ENCODE measurements around the gene SLC27A2. TPM values are rescaled to one million over a fixed set of nuclear protein-coding genes. Genes with fewer than 3 reads are reported as not detected.

SLC27A2 gene
- total RNA-seq, 1 experiment from 2014 or later = 8.1 TPM

DNA sequence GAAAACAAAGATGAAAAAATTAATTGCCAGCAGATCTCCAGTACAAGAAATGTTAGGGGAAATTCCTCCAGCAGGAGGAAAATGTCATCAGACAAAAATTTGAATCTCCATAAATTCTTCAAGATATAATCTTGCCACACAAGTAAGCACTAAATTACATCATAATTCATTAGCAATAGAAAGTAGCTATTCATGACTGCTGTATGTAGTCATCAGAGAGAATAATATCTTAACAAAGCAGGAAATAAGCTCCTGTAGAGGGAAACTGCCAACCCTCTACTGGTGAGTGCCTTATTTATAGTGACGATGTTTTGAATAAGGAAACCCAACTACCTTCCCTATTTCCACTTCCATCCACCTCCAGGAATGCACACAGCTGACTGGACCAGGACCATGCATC lies 15.8 kb upstream of the SLC27A2 start:
- Histone ChIP-seq H3K27me3 (ENCODE audit: low read length) (no peaks in the 10 kb centered on the region), H3K9me3 (ENCODE audit: low read length) (no peaks in the 10 kb centered on the region), H3K79me2 (ENCODE audit: low read length) (no peaks in the 10 kb centered on the region), H3K9me2 (replicated peaks; ENCODE audit: low read length) (no peaks in the 10 kb centered on the region), H3K27ac (ENCODE audit: low read length) (no peak overlapping the region), H3F3A (ENCODE audit: low read length, unreplicated experiment) (no peaks in the 10 kb centered on the region), H3K4me2 (ENCODE audit: low read length) (no peak overlapping the region), H3K9ac (ENCODE audit: low read length) (no peak overlapping the region), H2AFZ (ENCODE audit: low read length) (no peak overlapping the region), H4K20me1 (ENCODE audit: low read length) (no peaks in the 10 kb centered on the region), H3K4me1 (ENCODE audit: insufficient read depth, low read length) (no peaks in the 10 kb centered on the region; the same call in 1 of the 2 replicates), H3K36me3 (ENCODE audit: low read depth, low read length) (no peaks in the 10 kb centered on the region), H3K4me3 (ENCODE audit: low read length) (no peak overlapping the region)
- intact Hi-C loops (cut with micrococcal nuclease) = no loop called here
- ATAC-seq (no peak), DNase-seq (no peak)
- BruUV-seq (replicated peaks) = no TSS peak
- POLR2A ChIA-PET (ENCODE audit: unreplicated experiment) = no interaction called here
- CTCF ChIA-PET = no interaction called here
- no peak for TF ChIP-seq EZH2phosphoT487 (IDR thresholded peaks at IDR 0.05; ENCODE audit: borderline replicate concordance, low read length)
- TF ChIP-seq EZH2 (IDR thresholded peaks at IDR 0.05; ENCODE audit: low read length, unreplicated experiment) = no peak
- TF ChIP-seq, protein P1, sequence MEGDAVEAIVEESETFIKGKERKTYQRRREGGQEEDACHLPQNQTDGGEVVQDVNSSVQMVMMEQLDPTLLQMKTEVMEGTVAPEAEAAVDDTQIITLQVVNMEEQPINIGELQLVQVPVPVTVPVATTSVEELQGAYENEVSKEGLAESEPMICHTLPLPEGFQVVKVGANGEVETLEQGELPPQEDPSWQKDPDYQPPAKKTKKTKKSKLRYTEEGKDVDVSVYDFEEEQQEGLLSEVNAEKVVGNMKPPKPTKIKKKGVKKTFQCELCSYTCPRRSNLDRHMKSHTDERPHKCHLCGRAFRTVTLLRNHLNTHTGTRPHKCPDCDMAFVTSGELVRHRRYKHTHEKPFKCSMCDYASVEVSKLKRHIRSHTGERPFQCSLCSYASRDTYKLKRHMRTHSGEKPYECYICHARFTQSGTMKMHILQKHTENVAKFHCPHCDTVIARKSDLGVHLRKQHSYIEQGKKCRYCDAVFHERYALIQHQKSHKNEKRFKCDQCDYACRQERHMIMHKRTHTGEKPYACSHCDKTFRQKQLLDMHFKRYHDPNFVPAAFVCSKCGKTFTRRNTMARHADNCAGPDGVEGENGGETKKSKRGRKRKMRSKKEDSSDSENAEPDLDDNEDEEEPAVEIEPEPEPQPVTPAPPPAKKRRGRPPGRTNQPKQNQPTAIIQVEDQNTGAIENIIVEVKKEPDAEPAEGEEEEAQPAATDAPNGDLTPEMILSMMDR (conservative IDR thresholded peaks at IDR 0.05; ENCODE audit: low read depth, low read length) = no peak

DNA sequence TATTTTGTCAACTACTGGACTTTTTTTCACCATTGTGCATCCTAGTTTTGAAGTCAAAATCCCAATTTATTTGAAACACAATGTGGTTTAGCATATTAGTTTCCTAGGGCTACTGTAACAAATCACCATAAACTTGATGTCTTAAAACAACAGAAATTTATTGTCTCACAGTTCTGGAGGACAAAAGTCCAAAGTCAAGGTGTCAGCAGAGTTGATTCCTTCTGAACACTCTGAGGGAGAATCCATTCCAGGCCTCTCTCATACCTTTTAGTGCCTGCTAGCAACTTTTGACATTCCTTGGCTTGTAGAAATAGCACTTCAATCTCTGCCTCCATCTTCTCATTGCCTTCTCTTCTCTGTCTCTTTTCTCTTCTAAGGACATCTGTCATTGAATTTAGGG lies 14.9 kb upstream of the SLC27A2 start:
- H3F3A ChIP-seq (ENCODE audit: low read length, unreplicated experiment) = no peaks in the 10 kb centered on the region
- no peaks in the 10 kb centered on the region for H4K20me1 ChIP-seq (ENCODE audit: low read length)
- ChIA-PET POLR2A (ENCODE audit: unreplicated experiment) (no interaction called here), CTCF (no interaction called here)
- no peak overlapping the region for H3K27ac ChIP-seq (ENCODE audit: low read length)
- H3K4me2 ChIP-seq (ENCODE audit: low read length) = no peak overlapping the region
- no peaks in the 10 kb centered on the region; the same call in 1 of the 2 replicates for H3K4me1 ChIP-seq (ENCODE audit: insufficient read depth, low read length)
- no peak overlapping the region for H3K9ac ChIP-seq (ENCODE audit: low read length)
- TF ChIP-seq EZH2 (IDR thresholded peaks at IDR 0.05; ENCODE audit: low read length, unreplicated experiment) (no peak), EZH2phosphoT487 (IDR thresholded peaks at IDR 0.05; ENCODE audit: borderline replicate concordance, low read length) (no peak)
- TF ChIP-seq, protein P1 (conservative IDR thresholded peaks at IDR 0.05; ENCODE audit: low read depth, low read length) = no peak
- no peak for DNase-seq
- H2AFZ ChIP-seq (ENCODE audit: low read length) = no peak overlapping the region
- no peaks in the 10 kb centered on the region for H3K79me2 ChIP-seq (ENCODE audit: low read length)
- no peaks in the 10 kb centered on the region for H3K9me2 ChIP-seq (replicated peaks; ENCODE audit: low read length)
- no peak overlapping the region for H3K4me3 ChIP-seq (ENCODE audit: low read length)
- no peaks in the 10 kb centered on the region for H3K36me3 ChIP-seq (ENCODE audit: low read depth, low read length)
- intact Hi-C loops (cut with micrococcal nuclease) = no loop called here
- BruUV-seq (replicated peaks) = no TSS peak
- H3K27me3 ChIP-seq (ENCODE audit: low read length) = no peaks in the 10 kb centered on the region
- ATAC-seq = no peak
- H3K9me3 ChIP-seq (ENCODE audit: low read length) = no peaks in the 10 kb centered on the region

DNA sequence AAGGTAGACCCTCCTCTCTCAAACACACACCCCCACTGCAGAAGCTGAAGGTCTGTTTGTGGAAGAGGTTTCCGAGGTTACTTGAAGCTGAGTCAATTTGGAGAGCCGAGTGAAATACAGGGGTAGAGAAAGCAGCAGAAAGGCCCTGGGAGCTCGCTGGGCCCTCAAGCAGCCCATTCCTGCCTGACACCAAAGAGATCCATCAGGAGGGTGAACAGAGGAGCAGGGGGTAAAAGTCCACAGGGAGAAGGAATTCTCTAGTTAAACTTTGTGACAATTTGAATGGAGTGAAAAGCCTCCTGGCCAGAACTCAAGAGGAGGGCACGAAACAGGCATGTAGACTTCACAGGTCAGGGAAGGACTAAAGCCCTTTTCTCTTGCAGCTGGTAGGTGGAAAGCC lies 13.6 kb upstream of the SLC27A2 start:
- POLR2A ChIA-PET (ENCODE audit: unreplicated experiment) = no interaction called here
- Histone ChIP-seq H3K36me3 (ENCODE audit: low read depth, low read length) (no peaks in the 10 kb centered on the region), H3K79me2 (ENCODE audit: low read length) (no peaks in the 10 kb centered on the region), H3K27ac (ENCODE audit: low read length) (no peak overlapping the region), H3F3A (ENCODE audit: low read length, unreplicated experiment) (no peaks in the 10 kb centered on the region), H3K27me3 (ENCODE audit: low read length) (no peaks in the 10 kb centered on the region), H3K9ac (ENCODE audit: low read length) (no peak overlapping the region), H3K9me2 (replicated peaks; ENCODE audit: low read length) (no peaks in the 10 kb centered on the region), H3K4me2 (ENCODE audit: low read length) (no peak overlapping the region), H2AFZ (ENCODE audit: low read length) (no peak overlapping the region), H4K20me1 (ENCODE audit: low read length) (no peaks in the 10 kb centered on the region), H3K4me1 (ENCODE audit: insufficient read depth, low read length) (no peaks in the 10 kb centered on the region; the same call in 1 of the 2 replicates), H3K4me3 (ENCODE audit: low read length) (no peak overlapping the region), H3K9me3 (ENCODE audit: low read length) (no peaks in the 10 kb centered on the region)
- no TSS peak for BruUV-seq (replicated peaks)
- ATAC-seq (no peak), DNase-seq (no peak)
- TF ChIP-seq, protein P1 (conservative IDR thresholded peaks at IDR 0.05; ENCODE audit: low read depth, low read length) = no peak
- TF ChIP-seq EZH2 (IDR thresholded peaks at IDR 0.05; ENCODE audit: low read length, unreplicated experiment) = no peak
- TF ChIP-seq EZH2phosphoT487 (IDR thresholded peaks at IDR 0.05; ENCODE audit: borderline replicate concordance, low read length) = no peak
- CTCF ChIA-PET = no interaction called here
- intact Hi-C loops (cut with micrococcal nuclease) = no loop called here

All from PC-3 (cell line).